Uterus (tissue), 2 donors: Measurements from ENCODE around the gene TMPRSS9.

ENCODE experiments used
- POLR2A ChIP-seq, 2 donors: fragments of 450-650 bp; IDR thresholded peaks; one replicate each; pipeline ENCODE4 v1.6.1; 2016; ENCODE audit warnings: antibody characterized with exemption in 2 of 2, mild to moderate bottlenecking in 1 of 2, moderate library complexity in 1 of 2
- TF ChIP-seq, protein P1 (sequence below), 4 experiments: fragments of 200-600 bp in 2 of 4; fragments of 450-650 bp in 2 of 4; sonication (generic) in 2 of 4; IDR thresholded peaks; one replicate each; pipeline ENCODE4 v1.5.1; 2016 to 2019; ENCODE audit warnings: antibody characterized with exemption in 4 of 4, mild to moderate bottlenecking in 2 of 4, moderate library complexity in 1 of 4

DNA sequence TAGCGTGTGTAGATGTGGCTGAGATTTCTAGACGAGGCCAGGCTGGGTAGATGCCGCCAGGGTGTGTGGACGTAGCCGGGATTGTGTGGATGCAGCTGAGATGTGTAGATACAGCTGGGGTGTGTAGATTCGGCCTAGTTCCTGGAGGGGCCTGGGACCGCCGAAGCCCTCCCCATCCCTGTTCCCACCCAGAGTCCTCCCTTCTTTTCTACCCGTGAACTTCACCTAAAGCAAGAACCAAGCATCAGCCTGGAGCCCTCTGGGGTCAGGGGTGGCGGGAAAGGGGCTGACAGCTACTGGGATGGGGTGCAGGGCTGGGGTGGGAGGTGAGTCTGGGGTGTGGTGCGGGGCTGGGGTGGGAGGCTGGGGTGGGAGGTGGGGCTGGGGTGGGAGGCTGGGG lies 768 bp downstream of the TMPRSS9 start:
- TF ChIP-seq, protein P1, sequence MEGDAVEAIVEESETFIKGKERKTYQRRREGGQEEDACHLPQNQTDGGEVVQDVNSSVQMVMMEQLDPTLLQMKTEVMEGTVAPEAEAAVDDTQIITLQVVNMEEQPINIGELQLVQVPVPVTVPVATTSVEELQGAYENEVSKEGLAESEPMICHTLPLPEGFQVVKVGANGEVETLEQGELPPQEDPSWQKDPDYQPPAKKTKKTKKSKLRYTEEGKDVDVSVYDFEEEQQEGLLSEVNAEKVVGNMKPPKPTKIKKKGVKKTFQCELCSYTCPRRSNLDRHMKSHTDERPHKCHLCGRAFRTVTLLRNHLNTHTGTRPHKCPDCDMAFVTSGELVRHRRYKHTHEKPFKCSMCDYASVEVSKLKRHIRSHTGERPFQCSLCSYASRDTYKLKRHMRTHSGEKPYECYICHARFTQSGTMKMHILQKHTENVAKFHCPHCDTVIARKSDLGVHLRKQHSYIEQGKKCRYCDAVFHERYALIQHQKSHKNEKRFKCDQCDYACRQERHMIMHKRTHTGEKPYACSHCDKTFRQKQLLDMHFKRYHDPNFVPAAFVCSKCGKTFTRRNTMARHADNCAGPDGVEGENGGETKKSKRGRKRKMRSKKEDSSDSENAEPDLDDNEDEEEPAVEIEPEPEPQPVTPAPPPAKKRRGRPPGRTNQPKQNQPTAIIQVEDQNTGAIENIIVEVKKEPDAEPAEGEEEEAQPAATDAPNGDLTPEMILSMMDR (IDR thresholded peaks at IDR 0.05) = no peak
- TF ChIP-seq POLR2A (IDR thresholded peaks at IDR 0.05) = no peak
